Measurements from ENCODE around the gene NGEF. TPM values are rescaled to one million over a fixed set of nuclear protein-coding genes. Genes with fewer than 3 reads are reported as not detected.
A peak's percentile ranks its signal among the peaks of the same experiment; 100 is the strongest.
"Not testable (repeated sequence)": the region's sequence is repeated elsewhere in the genome, so short reads cannot be mapped to it uniquely, and the experiment has no call there.

NGEF gene
- total RNA-seq, 1 experiment from 2014 or later = 1.9 TPM

GRCh38 chr2:233053928-233054784, 41.1 kb upstream of the NGEF start:
- no CpG with 5 or more reads among the region's 22 CpGs for WGBS (ENCODE audit: extremely low coverage, insufficient read length, low lambda C conversion rate)
- Histone ChIP-seq H3K14ac (ENCODE audit: insufficient read depth, low read length) (no peak overlapping the region), H4K20me1 (ENCODE audit: control insufficient read depth, insufficient read depth, insufficient read length) (no peaks in the 10 kb centered on the region), H3K56ac (ENCODE audit: insufficient read length, low read depth, low read length) (no peak overlapping the region), H3K27me3 (ENCODE audit: insufficient read depth, low read length) (no peaks in the 10 kb centered on the region; the same call in 1 of the 2 replicates), H2BK5ac (ENCODE audit: insufficient read length, low read length) (no peak overlapping the region), H3K4me1 (ENCODE audit: insufficient read depth, low read length) (peaks cover 11% of the 10 kb centered on the region; the same call in 1 of the 2 replicates), H3K23me2 (ENCODE audit: insufficient read length, low read depth, low read length, poor library complexity, severe bottlenecking) (peaks cover 4% of the 10 kb centered on the region), H4K5ac (ENCODE audit: insufficient read length, low read depth, low read length) (no peak overlapping the region), H3K79me1 (ENCODE audit: insufficient read depth, low read depth, low read length, poor library complexity, severe bottlenecking) (no peaks in the 10 kb centered on the region), H3K9ac (ENCODE audit: extremely low read depth, insufficient read length, low read length) (no peak overlapping the region), H3K27ac (ENCODE audit: insufficient read length, low read depth, low read length) (no peak overlapping the region), H2BK20ac (ENCODE audit: low read depth, low read length, poor library complexity, severe bottlenecking) (no peak overlapping the region), H3T11ph (ENCODE audit: low read length) (no peak overlapping the region), H3K79me2 (ENCODE audit: insufficient read depth, low read length) (no peaks in the 10 kb centered on the region), H4K91ac (ENCODE audit: insufficient read length, low read depth, low read length) (no peak overlapping the region), H3K4me2 (ENCODE audit: insufficient read depth, insufficient read length, low read length) (no peak overlapping the region), H3K18ac (ENCODE audit: insufficient read length, low read depth, low read length) (no peak overlapping the region), H2AK5ac (ENCODE audit: insufficient read length, low read length) (no peak overlapping the region), H2BK12ac (ENCODE audit: insufficient read length, low read depth, low read length) (no peak overlapping the region), H3K23ac (ENCODE audit: insufficient read length, low read depth, low read length) (no peak overlapping the region), H3K9me3 (ENCODE audit: control insufficient read depth, low read depth, low read length) (no peaks in the 10 kb centered on the region), H4K8ac (replicated peaks; ENCODE audit: insufficient read length, low read depth, low read length) (no peak overlapping the region), H2BK120ac (ENCODE audit: low read depth, low read length, poor library complexity, severe bottlenecking) (no peak overlapping the region), H2BK15ac (ENCODE audit: low read depth, low read length) (no peak overlapping the region), H2AFZ (ENCODE audit: low read length) (no peak overlapping the region), H3K4ac (ENCODE audit: low read depth, low read length) (no peak overlapping the region)
- Mint-ChIP-seq H3K4me3 (no peak overlapping the region; a peak in 1 of 5 replicates), H3K9me3 (no peaks in the 10 kb centered on the region; a peak in 1 of 5 replicates), H3K27ac (peak overlapping the region in 1 of 3 experiments; percentile 16; a peak in 2 of 7 replicates), H3K4me1 (peaks cover 44 to 48% of the 10 kb centered on the region in 2 experiments), H3K27me3 (ENCODE audit: low read depth) (peaks cover 36% of the 10 kb centered on the region), H3K36me3 (ENCODE audit: insufficient read depth in 1 of 3, low read depth in 3 of 3) (no peaks in the 10 kb centered on the region)
- TF ChIP-seq CTCF (conservative IDR thresholded peaks at IDR 0.05) = peak; percentile 99
- peak; percentile 83 for DNase-seq

GRCh38 chr2:233052517-233052916, 39.5 kb upstream of the NGEF start:
- not testable (repeated sequence) for H2BK5ac ChIP-seq (ENCODE audit: insufficient read length, low read length); H2AFZ ChIP-seq (ENCODE audit: low read length); H3K9me3 Mint-ChIP-seq; H4K91ac ChIP-seq (ENCODE audit: insufficient read length, low read depth, low read length); H4K5ac ChIP-seq (ENCODE audit: insufficient read length, low read depth, low read length); H3K36me3 Mint-ChIP-seq (ENCODE audit: insufficient read depth in 1 of 3, low read depth in 3 of 3); H3K18ac ChIP-seq (ENCODE audit: insufficient read length, low read depth, low read length); H3K27me3 ChIP-seq (ENCODE audit: insufficient read depth, low read length); H3K4me2 ChIP-seq (ENCODE audit: insufficient read depth, insufficient read length, low read length); H3K79me1 ChIP-seq (ENCODE audit: insufficient read depth, low read depth, low read length, poor library complexity, severe bottlenecking); H2BK20ac ChIP-seq (ENCODE audit: low read depth, low read length, poor library complexity, severe bottlenecking); H2BK15ac ChIP-seq (ENCODE audit: low read depth, low read length); H3K23ac ChIP-seq (ENCODE audit: insufficient read length, low read depth, low read length); H2BK12ac ChIP-seq (ENCODE audit: insufficient read length, low read depth, low read length); H3K27ac ChIP-seq (ENCODE audit: insufficient read length, low read depth, low read length); H3K9me3 ChIP-seq (ENCODE audit: control insufficient read depth, low read depth, low read length); H3K56ac ChIP-seq (ENCODE audit: insufficient read length, low read depth, low read length); H3T11ph ChIP-seq (ENCODE audit: low read length); H4K8ac ChIP-seq (replicated peaks; ENCODE audit: insufficient read length, low read depth, low read length); H3K4ac ChIP-seq (ENCODE audit: low read depth, low read length); H4K20me1 ChIP-seq (ENCODE audit: control insufficient read depth, insufficient read depth, insufficient read length); H2AK5ac ChIP-seq (ENCODE audit: insufficient read length, low read length); H3K23me2 ChIP-seq (ENCODE audit: insufficient read length, low read depth, low read length, poor library complexity, severe bottlenecking); H3K79me2 ChIP-seq (ENCODE audit: insufficient read depth, low read length); H2BK120ac ChIP-seq (ENCODE audit: low read depth, low read length, poor library complexity, severe bottlenecking); H3K14ac ChIP-seq (ENCODE audit: insufficient read depth, low read length); H3K9ac ChIP-seq (ENCODE audit: extremely low read depth, insufficient read length, low read length); DNase-seq
- H3K4me1 ChIP-seq (ENCODE audit: insufficient read depth, low read length) = peaks cover 11% of the 10 kb centered on the region; the same call in 1 of the 2 replicates
- H3K27ac Mint-ChIP-seq = peak overlapping the region in 2 of 3 experiments; percentile 97 to 98; a peak in 4 of 7 replicates
- H3K27me3 Mint-ChIP-seq (ENCODE audit: low read depth) = peaks cover 43% of the 10 kb centered on the region
- H3K4me1 Mint-ChIP-seq = peaks cover 56 to 60% of the 10 kb centered on the region in 2 experiments
- WGBS (ENCODE audit: extremely low coverage, insufficient read length, low lambda C conversion rate) = no CpG with 5 or more reads among the region's 4 CpGs
- peak overlapping the region; percentile 61 to 82; a peak in 4 of 5 replicates for H3K4me3 Mint-ChIP-seq

Data from H9 (cell line).